NCI-H2227 (cell line): ENCODE results near the gene LNX2.

ENCODE experiments used
- DNase-seq: peaks from one replicate; lab custom pipeline; 2025; ENCODE audit not compliant: unreplicated experiment; lab: John Stamatoyannopoulos, UW

Gene LNX2

GRCh38 chr13:27617881-27618321 lies 2.4 kb downstream of the LNX2 start:
- DNase-seq = no peak

DNA sequence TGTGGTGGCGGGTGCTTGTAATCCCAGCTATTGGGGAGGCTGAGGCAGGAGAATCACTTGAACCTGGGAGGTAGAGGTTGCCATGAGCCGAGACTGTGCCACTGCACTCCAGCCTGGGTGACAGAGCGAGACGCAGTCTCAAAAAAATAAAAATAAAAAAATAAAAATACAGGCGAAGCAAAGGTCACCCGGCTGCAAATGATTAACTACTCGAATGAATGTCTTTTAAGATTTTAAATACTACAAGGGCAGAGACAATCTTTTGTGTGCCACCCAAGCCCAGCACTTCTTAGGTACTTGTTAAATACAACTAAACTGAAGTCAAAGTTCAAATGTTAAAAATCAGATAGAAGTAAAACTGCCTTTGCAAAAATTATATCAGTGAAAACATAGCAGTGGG lies 6.7 kb downstream of the LNX2 start:
- no peak for DNase-seq

DNA sequence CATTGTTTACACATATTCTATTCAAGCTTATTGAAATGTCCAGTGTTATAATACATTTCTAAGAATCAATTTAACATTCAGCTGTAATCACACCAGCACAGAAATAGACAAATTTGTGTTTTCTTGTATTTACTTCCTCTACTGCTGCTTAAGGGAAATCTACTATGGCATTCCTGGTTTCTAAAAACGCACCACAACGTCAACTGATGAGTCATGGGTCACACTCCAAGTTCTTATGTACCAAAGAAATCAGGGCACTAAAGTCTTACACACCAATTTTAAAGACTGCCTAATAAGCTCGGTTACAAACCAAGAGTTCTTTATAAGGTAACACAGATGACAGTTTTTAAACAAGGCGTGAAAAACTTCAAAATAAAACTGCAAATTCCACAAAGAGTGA lies 13.2 kb downstream of the LNX2 start:
- no peak for DNase-seq

DNA sequence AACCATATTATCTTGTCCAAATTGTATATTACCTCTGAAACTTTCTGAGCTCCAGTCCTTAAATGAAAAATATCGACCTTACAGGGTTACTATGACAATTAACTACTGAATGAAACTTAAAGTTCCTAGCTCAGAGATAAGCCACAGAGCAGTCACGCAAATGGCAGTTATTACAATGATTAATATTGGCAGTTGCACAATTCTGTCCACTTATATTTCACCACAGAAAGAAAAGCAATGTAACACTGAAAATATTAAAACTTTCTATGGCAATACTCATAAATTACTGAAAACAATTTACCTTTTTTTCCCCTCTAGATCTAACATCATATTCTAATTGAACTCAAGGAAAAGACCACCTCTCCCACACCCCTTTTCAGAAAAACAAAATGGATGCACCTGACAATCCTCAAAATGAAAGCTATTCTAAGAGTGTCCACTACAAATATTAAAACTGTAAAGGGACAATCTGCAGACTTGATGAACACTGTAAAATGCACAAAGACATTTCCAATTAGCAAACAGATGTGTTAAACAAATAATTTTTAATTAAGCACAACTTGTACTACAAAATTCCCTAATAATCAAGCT lies 14.6 kb downstream of the LNX2 start:
- DNase-seq = no peak

DNA sequence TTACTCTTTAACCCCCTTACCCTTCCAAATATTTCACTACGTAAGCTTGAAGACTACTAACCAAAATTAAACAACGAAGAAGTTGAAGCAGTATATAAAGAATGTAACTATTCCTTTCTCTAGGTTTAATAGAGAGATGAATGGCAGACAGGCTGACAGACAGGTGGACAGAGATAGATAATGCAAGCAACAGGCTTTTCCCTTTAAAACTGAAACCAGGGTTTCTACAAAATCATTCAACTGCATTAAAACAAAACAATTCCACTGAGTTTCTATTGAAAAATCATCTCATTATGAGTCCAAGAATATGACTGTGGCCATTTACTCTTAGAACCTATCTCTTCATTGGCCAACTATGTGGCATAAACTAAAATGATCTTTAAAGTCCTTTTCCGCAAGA lies 15.2 kb downstream of the LNX2 start:
- DNase-seq = no peak

DNA sequence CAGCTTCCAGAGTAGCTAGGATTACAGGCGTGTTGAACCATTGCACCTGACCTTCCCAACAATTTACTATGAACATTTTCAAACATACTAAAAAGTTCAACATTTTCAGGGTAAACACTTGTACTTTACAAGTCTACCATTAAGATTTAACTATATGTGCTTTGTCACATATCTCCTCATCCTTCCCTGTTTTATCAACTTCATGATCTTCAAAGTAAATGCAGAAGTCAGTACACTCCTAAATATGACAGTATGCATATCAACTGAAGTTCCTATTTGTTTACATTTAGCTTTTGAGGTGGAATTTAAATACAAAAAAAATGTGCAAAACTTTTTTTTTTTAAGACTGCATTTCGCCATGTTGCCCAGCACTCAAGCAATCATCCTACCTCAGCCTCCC lies 18.5 kb downstream of the LNX2 start:
- no peak for DNase-seq

- no peak for DNase-seq
Measured at GRCh38 chr13:27601208-27601607, 19.1 kb downstream of the LNX2 start.

GRCh38 chr13:27600711-27601110 lies 19.6 kb downstream of the LNX2 start:
- DNase-seq = no peak

DNA sequence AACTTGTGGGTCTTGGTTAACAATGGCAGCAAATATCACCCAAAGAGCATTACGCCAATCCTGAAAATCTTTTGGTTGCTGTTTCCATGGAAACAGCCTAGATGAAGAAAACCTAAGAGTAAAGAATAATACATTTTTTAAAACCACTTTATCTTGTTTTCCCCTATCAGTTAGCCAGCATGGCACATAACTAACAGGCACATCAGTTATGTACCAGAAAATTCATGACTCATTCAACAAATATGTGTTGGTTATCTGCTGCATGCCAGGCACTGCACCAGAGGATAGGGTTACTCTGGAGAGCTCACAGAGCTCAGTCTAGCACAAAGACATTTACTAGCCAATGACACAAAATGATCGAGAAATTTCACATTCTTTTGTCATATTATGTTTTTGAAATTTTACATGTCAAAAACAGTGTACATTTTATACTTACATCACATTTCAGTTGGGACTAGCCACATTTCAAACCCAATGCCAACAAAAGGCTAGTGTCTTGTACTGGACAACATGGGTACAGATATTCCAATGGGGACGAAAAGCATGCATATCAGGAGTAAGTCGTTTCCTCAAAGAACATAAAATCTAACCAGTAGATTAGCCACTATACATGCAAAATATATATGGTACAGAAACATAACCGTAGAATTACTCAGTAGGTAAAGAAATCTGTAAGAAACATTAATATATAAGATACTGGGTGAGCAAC lies 20.3 kb downstream of the LNX2 start:
- DNase-seq = no peak

DNA sequence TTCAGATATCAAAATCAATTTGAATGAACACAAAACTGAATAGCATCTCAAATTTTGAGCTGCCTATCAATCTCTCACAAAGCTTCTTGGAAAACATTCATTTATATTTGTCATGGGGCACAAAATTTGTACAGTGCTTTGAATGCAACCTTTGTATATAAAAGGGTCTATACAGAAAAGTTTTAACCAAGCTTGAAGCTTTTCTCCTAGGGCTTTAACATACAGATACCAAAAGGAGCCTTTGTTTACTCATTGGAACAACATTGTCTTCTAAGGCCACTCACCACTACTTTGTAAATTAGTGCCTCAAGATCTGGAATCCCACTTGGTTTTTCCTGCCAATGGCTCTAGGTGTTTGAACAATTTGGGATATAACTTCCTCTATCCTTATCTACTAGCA lies 21.2 kb downstream of the LNX2 start:
- no peak for DNase-seq

DNA sequence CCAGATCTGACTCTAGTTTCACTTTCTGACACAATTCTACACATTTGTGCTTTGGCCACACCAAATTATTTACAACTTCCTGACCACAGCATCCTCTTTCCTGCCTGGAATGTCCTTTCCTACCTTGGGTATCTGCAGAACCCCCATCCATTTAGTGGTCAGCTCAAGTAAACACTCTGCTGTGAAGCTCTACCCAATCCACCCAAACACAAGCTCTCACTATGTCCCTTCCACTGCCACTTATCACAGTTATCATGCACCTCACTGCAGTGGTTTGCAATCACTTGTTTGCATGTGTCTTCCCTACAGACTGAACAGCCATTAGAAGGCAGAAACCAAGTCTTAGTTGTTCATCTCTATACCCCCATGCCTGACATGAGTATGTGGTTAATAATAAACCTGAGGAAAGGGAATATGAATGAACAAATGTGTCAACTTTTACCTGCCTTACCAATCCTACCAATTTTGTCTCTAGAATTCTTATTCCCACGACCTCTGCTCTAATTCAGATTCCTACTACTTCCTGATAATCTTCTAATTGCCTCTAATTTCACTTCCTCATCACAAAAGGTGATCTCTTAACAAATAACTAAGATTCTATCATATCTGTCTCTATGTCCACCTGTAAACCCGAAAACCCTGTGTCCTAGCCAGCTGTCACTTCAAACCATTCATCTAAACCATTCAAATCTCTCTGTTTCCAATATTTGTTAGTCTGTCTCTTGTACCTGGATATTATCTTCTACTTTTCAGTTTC lies 25.1 kb downstream of the LNX2 start:
- no peak for DNase-seq

GRCh38 chr13:27593267-27593666 lies 27.1 kb downstream of the LNX2 start:
- no peak for DNase-seq

GRCh38 chr13:27592865-27593264 lies 27.5 kb downstream of the LNX2 start:
- DNase-seq = no peak

DNA sequence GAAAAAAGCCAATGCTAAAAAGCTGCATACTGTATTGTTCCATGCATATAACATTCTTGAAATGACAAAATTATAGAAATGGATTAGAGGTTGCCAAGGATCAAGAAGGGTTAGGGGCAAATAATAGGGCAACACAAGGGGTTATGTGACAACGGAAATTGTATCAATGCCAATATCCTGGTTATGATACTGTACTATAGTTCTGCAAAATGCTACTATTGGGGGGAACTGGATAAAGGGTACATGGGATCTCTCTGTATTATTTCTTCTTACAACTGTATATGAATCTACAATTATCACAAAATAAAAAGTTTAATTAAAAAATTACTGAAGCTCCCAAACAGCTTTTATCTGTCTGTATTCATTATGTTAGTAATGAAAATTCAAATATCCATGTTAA lies 31.9 kb downstream of the LNX2 start:
- DNase-seq = no peak

- DNase-seq = no peak
Measured at GRCh38 chr13:27587095-27587746, 33.1 kb downstream of the LNX2 start.

DNA sequence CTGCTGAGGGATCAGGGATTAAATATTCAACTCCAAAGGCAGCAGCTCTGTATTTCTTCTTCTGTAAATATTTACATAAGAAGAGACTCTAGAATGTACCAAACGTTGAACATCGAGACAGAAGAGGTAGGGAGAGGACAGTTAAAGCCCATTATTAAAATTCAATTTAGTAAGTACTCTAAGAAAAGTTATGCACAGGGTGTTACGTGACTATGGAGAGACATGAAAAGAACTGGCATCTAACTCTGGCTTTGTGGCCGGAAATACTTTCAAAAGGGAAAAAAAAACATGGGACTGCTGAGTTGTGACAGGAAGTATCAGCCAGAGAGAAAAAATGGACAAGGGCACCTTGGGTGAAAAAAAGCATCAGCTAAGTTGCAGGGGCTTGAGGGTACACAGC lies 36.7 kb downstream of the LNX2 start:
- DNase-seq = no peak

DNA sequence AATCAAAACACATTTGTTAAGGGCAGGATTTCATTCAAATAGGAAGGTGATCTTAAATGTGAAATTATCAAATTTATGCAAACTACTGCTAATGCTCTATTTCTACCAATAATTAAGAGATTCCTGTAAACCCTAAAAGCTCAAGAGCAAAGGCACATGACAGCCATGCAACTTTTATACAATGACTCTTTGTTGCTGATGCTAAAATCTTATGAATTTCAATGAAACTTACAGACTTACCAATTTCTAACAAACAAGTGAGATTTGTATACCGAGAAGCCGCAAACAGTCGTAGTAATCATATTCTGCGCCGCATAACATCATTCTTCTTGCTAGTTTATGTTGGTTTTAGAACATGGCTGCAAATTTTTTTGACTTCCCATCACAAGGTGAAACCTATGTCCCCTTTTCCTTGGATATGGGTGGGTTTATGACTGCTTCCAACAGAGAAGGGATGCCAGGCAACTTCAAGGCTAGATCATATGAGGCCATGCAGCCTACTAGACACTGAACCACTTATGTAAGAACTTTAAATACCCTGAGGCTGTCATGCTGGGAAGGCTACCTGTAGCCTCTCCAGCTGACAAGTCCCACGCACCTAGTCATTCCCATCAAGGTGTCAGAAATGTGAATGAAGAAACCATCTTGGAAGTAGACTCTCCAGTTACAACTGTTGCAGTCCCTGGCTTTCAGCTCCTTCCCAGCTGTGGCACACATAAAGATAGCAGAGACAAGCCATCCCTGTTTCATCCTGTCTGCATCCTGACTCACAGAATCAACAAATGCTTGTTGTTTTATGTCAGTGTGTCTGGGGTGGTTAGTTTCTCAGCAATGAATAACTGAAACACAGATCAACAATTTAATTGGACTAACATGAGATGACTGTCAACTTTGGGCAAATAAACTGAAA lies 42.0 kb downstream of the LNX2 start:
- no peak for DNase-seq

DNA sequence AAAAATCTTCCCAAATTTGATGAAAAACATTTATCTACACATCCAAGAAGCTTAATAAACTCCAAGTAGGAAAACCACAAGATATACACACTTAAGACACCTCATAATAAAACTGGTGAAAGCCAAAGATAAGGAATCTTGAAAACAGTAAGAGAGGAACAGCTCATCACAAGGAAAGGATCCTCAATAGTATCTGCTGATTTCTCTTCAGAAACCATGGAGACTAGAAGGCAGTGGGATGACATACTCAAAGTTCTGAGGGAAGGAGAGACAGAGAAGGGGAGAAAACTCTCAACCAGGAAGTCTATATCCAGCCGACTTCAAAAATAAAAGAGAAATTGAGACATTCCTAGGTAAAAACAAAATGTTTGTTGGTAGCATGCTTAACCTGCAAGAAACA lies 45.7 kb downstream of the LNX2 start:
- no peak for DNase-seq

DNA sequence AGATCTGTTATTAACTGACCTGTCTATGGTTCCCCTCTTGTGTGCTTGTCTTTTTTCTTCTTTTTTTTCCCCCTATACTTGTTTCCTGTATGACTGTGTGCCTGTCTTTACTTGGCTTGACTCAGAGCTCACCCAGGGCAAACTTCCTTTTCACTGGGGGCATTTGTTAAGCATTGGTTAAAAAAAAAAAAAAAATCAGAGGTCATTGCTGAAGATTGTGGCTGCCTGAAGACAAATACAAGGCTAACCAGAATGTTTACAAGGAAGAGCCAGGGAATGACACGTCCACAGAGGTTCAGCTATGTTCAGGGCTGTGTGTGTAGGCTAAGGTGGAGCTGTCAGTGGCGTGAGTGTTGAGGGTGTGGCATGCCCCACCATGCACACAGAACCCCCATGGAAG lies 47.1 kb downstream of the LNX2 start:
- DNase-seq = no peak

DNA sequence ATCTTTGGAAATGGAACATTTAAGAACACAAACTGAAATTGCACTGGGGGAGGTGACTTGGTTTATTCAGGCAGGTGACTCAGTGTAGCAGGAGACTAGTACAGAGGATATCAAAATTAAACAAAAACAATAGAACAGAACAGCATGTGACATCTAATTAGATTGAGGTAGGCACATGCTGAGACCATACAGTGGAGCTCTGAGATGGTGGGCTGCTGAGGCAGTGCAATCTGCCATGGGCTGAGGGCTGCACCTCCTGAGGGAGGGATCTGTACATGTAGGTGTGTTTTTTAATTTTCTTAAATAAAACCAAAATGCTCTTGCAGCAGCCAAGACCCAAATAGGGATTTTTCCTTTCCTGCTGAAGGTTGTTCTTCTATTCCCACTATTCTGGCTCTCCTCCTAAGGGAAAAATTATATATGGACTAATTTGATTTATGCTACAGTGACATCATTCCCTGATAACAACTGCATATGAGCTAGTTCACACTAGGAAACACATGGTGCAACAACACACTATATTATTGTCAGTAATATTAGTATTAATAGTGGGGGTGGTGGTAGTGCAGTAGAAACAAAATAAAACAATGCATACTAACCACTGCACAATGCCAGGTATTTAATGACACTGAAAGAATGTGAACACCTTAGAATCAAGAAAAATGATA lies 48.0 kb downstream of the LNX2 start:
- DNase-seq = no peak
